T-helper 1 cell treated with Interleukin-12 subunit alpha and Interleukin-12 subunit beta and Interleukin-4 antibody, amounts not matched to agents 30 μg/mL and 1 μg/mL, for 36 hours (primary cell): ENCODE data around the gene HCAR2.
"Not testable (repeated sequence)": the region's sequence is repeated elsewhere in the genome, so short reads cannot be mapped to it uniquely, and the experiment has no call there.

Experiments used
- H3K27ac Mint-ChIP-seq: one replicate; pipeline ENCODE4 v1.8.0; 2021; ENCODE audit warnings: mild to moderate bottlenecking, mixed read lengths
- H3K27me3 Mint-ChIP-seq: one replicate; pipeline ENCODE4 v1.8.0; 2021; ENCODE audit warnings: low read depth, mixed read lengths
- H3K36me3 Mint-ChIP-seq: one replicate; pipeline ENCODE4 v1.8.0; 2021; ENCODE audit warnings: low read depth, mixed read lengths
- H3K4me1 Mint-ChIP-seq: one replicate; pipeline ENCODE4 v1.8.0; 2021; ENCODE audit warnings: low read depth, mixed read lengths
- H3K4me3 Mint-ChIP-seq: one replicate; pipeline ENCODE4 v1.8.0; 2021; ENCODE audit warnings: mild to moderate bottlenecking, moderate library complexity, mixed read lengths
- H3K9me3 Mint-ChIP-seq: one replicate; pipeline ENCODE4 v1.8.0; 2021; ENCODE audit warnings: mixed read lengths

The HCAR2 gene

GRCh38 chr12:122691566-122691965 lies 11.6 kb downstream of the HCAR2 start:
- Mint-ChIP-seq H3K27me3 (no peaks in the 10 kb centered on the region), H3K36me3 (no peaks in the 10 kb centered on the region), H3K9me3 (no peaks in the 10 kb centered on the region), H3K4me1 (peaks cover 4% of the 10 kb centered on the region), H3K4me3 (no peak overlapping the region), H3K27ac (no peak overlapping the region)

GRCh38 chr12:122688291-122688690 lies 14.9 kb downstream of the HCAR2 start:
- Mint-ChIP-seq H3K4me1 (peaks cover 4% of the 10 kb centered on the region), H3K27ac (no peak overlapping the region), H3K9me3 (no peaks in the 10 kb centered on the region), H3K36me3 (no peaks in the 10 kb centered on the region), H3K4me3 (no peak overlapping the region), H3K27me3 (no peaks in the 10 kb centered on the region)

- Mint-ChIP-seq H3K27ac (no peak overlapping the region), H3K36me3 (no peaks in the 10 kb centered on the region), H3K9me3 (no peaks in the 10 kb centered on the region), H3K4me3 (no peak overlapping the region), H3K4me1 (peaks cover 4% of the 10 kb centered on the region), H3K27me3 (no peaks in the 10 kb centered on the region)
These were observed 16.1 kb downstream of the HCAR2 start for GRCh38 chr12:122687086-122687485.

- H3K27me3 Mint-ChIP-seq: no peaks in the 10 kb centered on the region
- H3K4me1 Mint-ChIP-seq: peaks cover 2% of the 10 kb centered on the region
- H3K9me3 Mint-ChIP-seq: no peaks in the 10 kb centered on the region
- H3K4me3 Mint-ChIP-seq: no peak overlapping the region
- H3K36me3 Mint-ChIP-seq: no peaks in the 10 kb centered on the region
- H3K27ac Mint-ChIP-seq: no peak overlapping the region
These were observed 16.6 kb downstream of the HCAR2 start for GRCh38 chr12:122686538-122686937.

GRCh38 chr12:122684297-122684813 lies 18.8 kb downstream of the HCAR2 start:
- Mint-ChIP-seq H3K9me3 (no peaks in the 10 kb centered on the region), H3K36me3 (no peaks in the 10 kb centered on the region), H3K4me3 (no peak overlapping the region), H3K27me3 (no peaks in the 10 kb centered on the region), H3K27ac (no peak overlapping the region), H3K4me1 (no peaks in the 10 kb centered on the region)

- Mint-ChIP-seq H3K4me1 (no peaks in the 10 kb centered on the region), H3K27me3 (no peaks in the 10 kb centered on the region), H3K27ac (no peak overlapping the region), H3K4me3 (no peak overlapping the region), H3K36me3 (no peaks in the 10 kb centered on the region), H3K9me3 (no peaks in the 10 kb centered on the region)
These were observed 21.3 kb downstream of the HCAR2 start for GRCh38 chr12:122681814-122682213.

- H3K4me1 Mint-ChIP-seq, H3K4me3 Mint-ChIP-seq, H3K27ac Mint-ChIP-seq, H3K36me3 Mint-ChIP-seq, H3K9me3 Mint-ChIP-seq, H3K27me3 Mint-ChIP-seq: not testable (repeated sequence)
These were observed 22.2 kb downstream of the HCAR2 start for GRCh38 chr12:122680989-122681388.

- not testable (repeated sequence) for H3K4me3 Mint-ChIP-seq, H3K27me3 Mint-ChIP-seq, H3K27ac Mint-ChIP-seq, H3K36me3 Mint-ChIP-seq, H3K4me1 Mint-ChIP-seq, H3K9me3 Mint-ChIP-seq
These were observed 26.4 kb downstream of the HCAR2 start for GRCh38 chr12:122676781-122677180.

- not testable (repeated sequence) for H3K4me3 Mint-ChIP-seq, H3K27ac Mint-ChIP-seq, H3K27me3 Mint-ChIP-seq, H3K36me3 Mint-ChIP-seq, H3K9me3 Mint-ChIP-seq, H3K4me1 Mint-ChIP-seq
These were observed 27.1 kb downstream of the HCAR2 start for GRCh38 chr12:122676015-122676414.

GRCh38 chr12:122672515-122672914 lies 30.6 kb downstream of the HCAR2 start:
- Mint-ChIP-seq H3K4me3 (no peak overlapping the region), H3K27me3 (peaks cover 4% of the 10 kb centered on the region), H3K9me3 (no peaks in the 10 kb centered on the region), H3K4me1 (no peaks in the 10 kb centered on the region), H3K27ac (no peak overlapping the region), H3K36me3 (no peaks in the 10 kb centered on the region)

- Mint-ChIP-seq H3K27me3 (peaks cover 4% of the 10 kb centered on the region), H3K36me3 (no peaks in the 10 kb centered on the region), H3K9me3 (no peaks in the 10 kb centered on the region), H3K4me3 (no peak overlapping the region), H3K27ac (no peak overlapping the region), H3K4me1 (no peaks in the 10 kb centered on the region)
These were observed 33.6 kb downstream of the HCAR2 start for GRCh38 chr12:122669397-122670070.

- Mint-ChIP-seq H3K9me3 (no peaks in the 10 kb centered on the region), H3K4me3 (no peak overlapping the region), H3K4me1 (no peaks in the 10 kb centered on the region), H3K27ac (no peak overlapping the region), H3K27me3 (no peaks in the 10 kb centered on the region), H3K36me3 (no peaks in the 10 kb centered on the region)
These were observed 34.9 kb downstream of the HCAR2 start for GRCh38 chr12:122668268-122668667.

- no peak overlapping the region for H3K4me3 Mint-ChIP-seq
- no peaks in the 10 kb centered on the region for H3K4me1 Mint-ChIP-seq
- H3K36me3 Mint-ChIP-seq: peaks cover 2% of the 10 kb centered on the region
- no peaks in the 10 kb centered on the region for H3K27me3 Mint-ChIP-seq
- H3K9me3 Mint-ChIP-seq: no peaks in the 10 kb centered on the region
- H3K27ac Mint-ChIP-seq: no peak overlapping the region
These were observed 37.4 kb downstream of the HCAR2 start for GRCh38 chr12:122665759-122666158.

GRCh38 chr12:122665349-122665748 lies 37.8 kb downstream of the HCAR2 start:
- Mint-ChIP-seq H3K4me3 (no peak overlapping the region), H3K9me3 (no peaks in the 10 kb centered on the region), H3K27me3 (no peaks in the 10 kb centered on the region), H3K36me3 (peaks cover 2% of the 10 kb centered on the region), H3K4me1 (no peaks in the 10 kb centered on the region), H3K27ac (no peak overlapping the region)

- Mint-ChIP-seq H3K27me3 (no peaks in the 10 kb centered on the region), H3K36me3 (peaks cover 2% of the 10 kb centered on the region), H3K4me3 (no peak overlapping the region), H3K27ac (no peak overlapping the region), H3K9me3 (no peaks in the 10 kb centered on the region), H3K4me1 (no peaks in the 10 kb centered on the region)
These were observed 41.2 kb downstream of the HCAR2 start for GRCh38 chr12:122661938-122662337.

- no peaks in the 10 kb centered on the region for H3K9me3 Mint-ChIP-seq
- H3K27me3 Mint-ChIP-seq: no peaks in the 10 kb centered on the region
- no peak overlapping the region for H3K27ac Mint-ChIP-seq
- peaks cover 2% of the 10 kb centered on the region for H3K36me3 Mint-ChIP-seq
- H3K4me1 Mint-ChIP-seq: no peaks in the 10 kb centered on the region
- H3K4me3 Mint-ChIP-seq: no peak overlapping the region
These were observed 41.9 kb downstream of the HCAR2 start for GRCh38 chr12:122661246-122661645.
